ENCODE results near the gene TFEC. TPM values are rescaled to one million over a fixed set of nuclear protein-coding genes. Genes with fewer than 3 reads are reported as not detected.

Gene TFEC
- total RNA-seq, 1 donor from 2014 or later = 1.2 TPM

Other genes starting within 250 kb of the TFEC start
- 19.0 TPM for gene TES, start 179.8 kb upstream of the TFEC start, total RNA-seq

Measured in Right ventricle myocardium superior (tissue), 1 donor.